GM15510 (cell line): ENCODE data around the gene PRR5L.

Experiments used
- POLR2A ChIP-seq: IDR thresholded peaks from 3 replicates; pipeline ENCODE4 v1.6.1; 2011; ENCODE audit warnings: borderline replicate concordance; ENCODE audit not compliant: insufficient read length; ENCODE audit errors: extremely low read depth

Gene PRR5L

GRCh38 chr11:36509694-36510593, 213.9 kb downstream of the PRR5L start, which contains the start of gene TRAF6:
TRAF6 (minus strand) TSS chr11:36510272; CDS start chr11:36501515, 8,757 bp downstream.
- TF ChIP-seq POLR2A: peak; percentile 93

DNA sequence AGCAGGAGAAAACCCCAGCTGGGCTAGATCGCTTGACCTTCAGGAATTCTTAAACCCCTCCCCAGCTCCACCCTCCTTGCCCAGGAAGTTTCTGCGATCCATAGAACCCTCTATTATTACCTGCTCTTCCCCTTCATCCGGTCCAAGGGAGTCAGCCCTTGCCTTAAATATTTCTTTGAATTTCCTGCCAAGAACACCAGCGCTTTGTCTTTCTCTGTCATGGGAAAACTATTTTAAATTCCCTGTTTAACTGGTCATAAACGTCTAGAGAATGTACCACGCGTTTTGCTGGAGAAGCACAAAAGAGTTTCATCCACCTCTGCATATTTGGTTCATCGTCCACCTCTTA, 214.5 kb downstream of the PRR5L start:
- TF ChIP-seq POLR2A: no peak

DNA sequence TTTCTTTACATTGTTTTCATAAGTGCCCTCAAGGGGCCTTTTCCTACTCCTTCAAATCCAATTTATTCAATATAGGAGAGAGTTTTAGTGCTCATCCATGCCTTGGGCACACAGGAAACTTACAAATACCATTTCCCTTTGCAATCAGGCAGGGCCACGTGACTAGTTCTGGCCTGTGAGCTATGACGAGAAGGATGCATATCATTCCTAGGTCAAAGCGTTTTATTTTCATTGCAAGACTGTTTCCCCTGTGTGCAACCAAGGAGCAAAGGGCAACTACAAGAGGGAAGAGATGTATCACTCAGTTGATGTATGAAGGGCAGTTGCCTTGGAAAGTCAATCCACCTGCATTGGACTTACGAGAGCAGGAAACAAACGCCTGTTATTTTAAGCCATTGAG, 215.9 kb downstream of the PRR5L start:
- TF ChIP-seq POLR2A: no peak

DNA sequence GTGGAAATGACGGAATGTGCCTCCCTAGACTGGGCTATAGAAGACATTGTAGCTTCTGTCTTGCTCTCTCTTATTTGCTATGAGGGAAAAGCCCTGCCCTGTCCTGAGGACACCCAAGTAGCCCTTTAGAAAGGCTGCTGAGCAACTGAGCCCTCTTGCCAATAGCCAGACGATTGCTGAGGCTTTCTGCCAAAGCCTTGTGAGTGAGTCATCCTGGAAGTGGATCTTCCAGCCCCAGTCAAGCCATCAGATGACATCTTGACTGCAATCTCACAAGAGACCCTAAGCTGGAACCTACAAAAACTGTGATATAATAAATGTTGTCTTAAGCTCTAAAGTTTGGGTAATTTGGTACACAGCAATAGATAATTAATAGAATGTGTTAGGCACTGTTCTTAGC, 217.9 kb downstream of the PRR5L start:
- no peak for TF ChIP-seq POLR2A
